GM12892 (cell line): ENCODE results near the gene CTDNEP1.

Experiments
- DNase-seq: peaks from one replicate; pipeline ENCODE4 v3.0.0; 2011; ENCODE audit not compliant: insufficient read length
- FAIRE-seq: peaks from 2 replicates; lab custom pipeline; 2011; peaks lifted over from hg19 to GRCh38; lab: Jason Lieb, UNC
- POLR2A ChIP-seq: IDR thresholded peaks from 2 replicates; pipeline ENCODE4 v1.6.1; 2011; ENCODE audit warnings: low read depth, low read length, control low read depth
- POLR2AphosphoS5 ChIP-seq: IDR thresholded peaks from 2 replicates; pipeline ENCODE4 v1.6.1; 2011; ENCODE audit warnings: low read depth, low read length, control low read depth
- TAF1 ChIP-seq: IDR thresholded peaks from 2 replicates; pipeline ENCODE4 v1.6.1; 2011; ENCODE audit warnings: low read depth, mild to moderate bottlenecking, control low read depth, low read length, borderline replicate concordance

Gene CTDNEP1

GRCh38 chr17:7262935-7263800 lies 11.6 kb upstream of the CTDNEP1 start:
- TF ChIP-seq POLR2A (no peak), POLR2AphosphoS5 (no peak), TAF1 (no peak)
- DNase-seq, result no peak
- FAIRE-seq, result no peak

GRCh38 chr17:7262192-7262934 lies 10.8 kb upstream of the CTDNEP1 start, which contains the start of gene CLDN7:
Gene CLDN7 (minus strand): TSS chr17:7262478. CDS start chr17:7262043, 435 bp downstream.
- TF ChIP-seq POLR2AphosphoS5 (no peak), TAF1 (no peak), POLR2A (no peak)
- FAIRE-seq, result no peak
- no peak for DNase-seq

GRCh38 chr17:7261379-7262191 lies 10.1 kb upstream of the CTDNEP1 start:
- FAIRE-seq (no peak), DNase-seq (no peak)
- no peak for TF ChIP-seq POLR2A
- TF ChIP-seq TAF1, result no peak
- TF ChIP-seq POLR2AphosphoS5, result no peak

- DNase-seq (no peak), FAIRE-seq (no peak)
- TF ChIP-seq POLR2A, result 0 out of 2 replicates have a peak, but pooled peaks have one; percentile 34
- no peak for TF ChIP-seq POLR2AphosphoS5
- TF ChIP-seq TAF1, result no peak
Measured at GRCh38 chr17:7260651-7261378, 9.3 kb upstream of the CTDNEP1 start.

GRCh38 chr17:7260151-7260550 lies 8.6 kb upstream of the CTDNEP1 start:
- FAIRE-seq (no peak), DNase-seq (no peak)
- TF ChIP-seq TAF1 (no peak), POLR2AphosphoS5 (no peak), POLR2A (no peak)

GRCh38 chr17:7259555-7259889 lies 8.0 kb upstream of the CTDNEP1 start:
- DNase-seq (no peak), FAIRE-seq (no peak)
- no peak for TF ChIP-seq TAF1
- TF ChIP-seq POLR2AphosphoS5, result no peak
- no peak for TF ChIP-seq POLR2A

GRCh38 chr17:7258731-7259554 lies 7.4 kb upstream of the CTDNEP1 start:
- no peak for TF ChIP-seq POLR2A
- TF ChIP-seq TAF1, result no peak
- TF ChIP-seq POLR2AphosphoS5, result 0 out of 2 replicates have a peak, but pooled peaks have one; percentile 24
- DNase-seq (no peak), FAIRE-seq (no peak)

GRCh38 chr17:7256766-7257456 lies 5.4 kb upstream of the CTDNEP1 start:
- TF ChIP-seq POLR2A (no peak), POLR2AphosphoS5 (no peak), TAF1 (no peak)
- FAIRE-seq (no peak), DNase-seq (no peak)

- no peak for FAIRE-seq
- no peak for DNase-seq
- TF ChIP-seq POLR2AphosphoS5 (no peak), TAF1 (no peak), POLR2A (no peak)
Measured at GRCh38 chr17:7254511-7254910, 3.0 kb upstream of the CTDNEP1 start.
